Stimulated activated CD4-positive, alpha-beta T cell treated with anti-CD3 and anti-CD28 coated beads, Interleukin-15, amount 100 ng/mL, for 24 hours (primary cell): ENCODE results near the gene FUOM.
A peak's percentile ranks its signal among the peaks of the same experiment; 100 is the strongest.
"Not testable (repeated sequence)": the region's sequence is repeated elsewhere in the genome, so short reads cannot be mapped to it uniquely, and the experiment has no call there.

Source experiments
- DNase-seq: peaks from one replicate; pipeline ENCODE4 v3.0.0-alpha.2; 2020

Gene FUOM

GRCh38 chr10:133388236-133388972, 30.6 kb upstream of the FUOM start:
- no peak for DNase-seq

- DNase-seq: not testable (repeated sequence)
Observed at GRCh38 chr10:133386951-133387350, 29.1 kb upstream of the FUOM start.

GRCh38 chr10:133385214-133385613, 27.4 kb upstream of the FUOM start:
- DNase-seq: no peak

- no peak for DNase-seq
Observed at GRCh38 chr10:133384071-133384470, 26.3 kb upstream of the FUOM start.

GRCh38 chr10:133383551-133383950, 25.7 kb upstream of the FUOM start:
- no peak for DNase-seq

- no peak for DNase-seq
Observed at GRCh38 chr10:133381036-133381435, 23.2 kb upstream of the FUOM start.

GRCh38 chr10:133379801-133380666, 22.2 kb upstream of the FUOM start:
- DNase-seq: no peak

GRCh38 chr10:133379152-133379800, 21.5 kb upstream of the FUOM start, which contains the start of gene PAOX:
Gene PAOX, plus strand, starts transcription at chr10:133379262. Its CDS starts 55 bp downstream, at chr10:133379317.
- DNase-seq: peak; percentile 75

GRCh38 chr10:133378251-133379096, 20.7 kb upstream of the FUOM start:
- peak; percentile 74 for DNase-seq

- DNase-seq: no peak
Observed at GRCh38 chr10:133377818-133378250, 20.0 kb upstream of the FUOM start.

- DNase-seq: no peak
Observed at GRCh38 chr10:133377025-133377817, 19.4 kb upstream of the FUOM start.

GRCh38 chr10:133376183-133376582, 18.4 kb upstream of the FUOM start:
- DNase-seq: not testable (repeated sequence)

GRCh38 chr10:133375357-133376115, 17.7 kb upstream of the FUOM start:
- no peak for DNase-seq

- DNase-seq: peak; percentile 97
Observed at GRCh38 chr10:133373174-133374090, 15.6 kb upstream of the FUOM start, which contains the start of gene ECHS1. Gene ECHS1, minus strand, starts transcription at chr10:133373354. Its CDS starts 21 bp downstream, at chr10:133373333.

GRCh38 chr10:133372507-133372906, 14.7 kb upstream of the FUOM start:
- DNase-seq: no peak

GRCh38 chr10:133370030-133370786, 12.4 kb upstream of the FUOM start:
- DNase-seq: no peak

GRCh38 chr10:133368153-133368552, 10.3 kb upstream of the FUOM start:
- no peak for DNase-seq

GRCh38 chr10:133367461-133367860, 9.6 kb upstream of the FUOM start:
- DNase-seq: not testable (repeated sequence)

- DNase-seq: no peak
Observed at GRCh38 chr10:133366751-133367150, 8.9 kb upstream of the FUOM start.
